ENCODE measurements around the gene KY. TPM values are rescaled to one million over a fixed set of nuclear protein-coding genes. Genes with fewer than 3 reads are reported as not detected.

KY gene
- total and polyA plus RNA-seq, 2 experiments from 2014 or later, result not detected

DNA sequence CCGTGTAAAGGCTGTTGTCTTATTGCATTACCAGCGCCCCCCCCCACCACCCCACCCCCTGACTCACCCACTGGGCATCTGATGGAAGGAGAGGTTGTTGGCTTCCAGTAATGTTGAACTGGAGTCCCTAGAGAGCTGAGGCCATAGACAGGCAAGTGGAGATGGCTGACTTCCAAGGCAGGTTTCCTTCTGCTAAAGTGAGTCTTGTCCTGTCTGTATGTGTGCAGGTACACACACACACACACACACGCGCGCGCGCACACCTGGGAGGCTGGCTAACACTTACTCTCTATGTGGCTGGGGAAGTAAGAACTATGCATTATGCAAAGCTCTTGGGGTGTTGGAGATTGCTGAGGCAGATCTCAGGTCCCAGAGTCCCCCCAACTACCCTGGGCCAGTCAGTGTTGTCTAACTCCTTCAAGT is 1.6 kb upstream of the KY start (continued):
- TF ChIP-seq, protein P1, sequence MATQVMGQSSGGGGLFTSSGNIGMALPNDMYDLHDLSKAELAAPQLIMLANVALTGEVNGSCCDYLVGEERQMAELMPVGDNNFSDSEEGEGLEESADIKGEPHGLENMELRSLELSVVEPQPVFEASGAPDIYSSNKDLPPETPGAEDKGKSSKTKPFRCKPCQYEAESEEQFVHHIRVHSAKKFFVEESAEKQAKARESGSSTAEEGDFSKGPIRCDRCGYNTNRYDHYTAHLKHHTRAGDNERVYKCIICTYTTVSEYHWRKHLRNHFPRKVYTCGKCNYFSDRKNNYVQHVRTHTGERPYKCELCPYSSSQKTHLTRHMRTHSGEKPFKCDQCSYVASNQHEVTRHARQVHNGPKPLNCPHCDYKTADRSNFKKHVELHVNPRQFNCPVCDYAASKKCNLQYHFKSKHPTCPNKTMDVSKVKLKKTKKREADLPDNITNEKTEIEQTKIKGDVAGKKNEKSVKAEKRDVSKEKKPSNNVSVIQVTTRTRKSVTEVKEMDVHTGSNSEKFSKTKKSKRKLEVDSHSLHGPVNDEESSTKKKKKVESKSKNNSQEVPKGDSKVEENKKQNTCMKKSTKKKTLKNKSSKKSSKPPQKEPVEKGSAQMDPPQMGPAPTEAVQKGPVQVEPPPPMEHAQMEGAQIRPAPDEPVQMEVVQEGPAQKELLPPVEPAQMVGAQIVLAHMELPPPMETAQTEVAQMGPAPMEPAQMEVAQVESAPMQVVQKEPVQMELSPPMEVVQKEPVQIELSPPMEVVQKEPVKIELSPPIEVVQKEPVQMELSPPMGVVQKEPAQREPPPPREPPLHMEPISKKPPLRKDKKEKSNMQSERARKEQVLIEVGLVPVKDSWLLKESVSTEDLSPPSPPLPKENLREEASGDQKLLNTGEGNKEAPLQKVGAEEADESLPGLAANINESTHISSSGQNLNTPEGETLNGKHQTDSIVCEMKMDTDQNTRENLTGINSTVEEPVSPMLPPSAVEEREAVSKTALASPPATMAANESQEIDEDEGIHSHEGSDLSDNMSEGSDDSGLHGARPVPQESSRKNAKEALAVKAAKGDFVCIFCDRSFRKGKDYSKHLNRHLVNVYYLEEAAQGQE (IDR thresholded peaks at IDR 0.05; ENCODE audit: unreplicated experiment), result no peak
- no peak for TF ChIP-seq NANOG (IDR thresholded peaks at IDR 0.05; ENCODE audit: borderline replicate concordance)
- no peak for TF ChIP-seq ZNF114 (CRISPR knock-in tag; IDR thresholded peaks at IDR 0.05)
- no peak for TF ChIP-seq JUNB (IDR thresholded peaks at IDR 0.05; ENCODE audit: unreplicated experiment)

DNA sequence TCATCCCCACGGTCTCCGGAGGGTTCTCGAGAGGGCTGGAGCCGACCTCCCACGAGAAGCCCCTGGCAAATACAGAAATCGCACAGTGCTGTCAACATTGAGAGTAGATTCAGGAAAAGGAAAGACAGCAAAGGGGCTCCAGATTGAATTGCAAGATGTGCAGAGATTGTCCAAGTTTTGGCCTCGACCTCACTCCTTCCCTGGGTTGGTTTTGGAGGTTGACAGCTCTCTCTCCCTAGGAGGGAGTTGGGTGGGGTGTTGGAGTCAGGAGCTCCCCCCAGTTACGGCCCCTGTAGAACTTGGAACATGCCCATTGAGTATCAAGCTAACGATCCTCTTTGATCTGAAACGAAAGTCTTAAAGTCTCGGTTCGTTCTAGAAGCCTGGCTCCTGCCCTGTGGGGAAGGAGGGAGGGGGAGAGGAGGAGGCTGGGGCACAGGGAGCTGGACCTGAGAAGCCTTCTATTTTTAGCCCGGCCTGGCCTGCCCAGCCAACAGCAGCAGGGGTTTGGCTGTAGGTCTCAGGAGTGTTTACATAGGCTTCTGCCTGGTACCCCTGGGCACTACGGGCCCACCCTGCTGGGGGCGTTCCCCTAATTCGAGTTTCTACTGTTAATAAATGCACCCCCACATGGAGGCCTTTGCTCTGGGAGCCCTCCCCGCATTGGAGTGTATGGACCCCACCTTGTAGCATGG is 672 bp upstream of the KY start:
- no peaks in the 10 kb centered on the region for H3K36me3 Mint-ChIP-seq (ENCODE audit: low read depth)
- H3K27me3 Mint-ChIP-seq (ENCODE audit: insufficient read depth, low read depth, poor library complexity), result peaks cover 86% of the 10 kb centered on the region

More for the DNA sequence above, 672 bp upstream of the KY start:
- Histone ChIP-seq H3K27me3 (ENCODE audit: insufficient read depth) (peaks cover 99% of the 10 kb centered on the region), H2AFZ (peak overlapping the region; percentile 80; the same call in 1 of the 2 replicates), H3K4me3 (peak overlapping the region; percentile 59), H3K9me2 (ENCODE audit: insufficient read depth) (no peaks in the 10 kb centered on the region), H3F3A (replicated peaks; ENCODE audit: low read depth) (no peaks in the 10 kb centered on the region; the same call in 1 of the 2 replicates), H3K79me2 (replicated peaks; ENCODE audit: insufficient read depth) (no peaks in the 10 kb centered on the region), H3K36me3 (ENCODE audit: insufficient read depth) (no peaks in the 10 kb centered on the region), H3K4me2 (peak overlapping the region; percentile 87), H3K4me1 (ENCODE audit: insufficient read depth) (peaks cover 6% of the 10 kb centered on the region; the same call in 1 of the 2 replicates), H4K20me1 (replicated peaks; ENCODE audit: insufficient read depth) (peaks cover 5% of the 10 kb centered on the region), H3K27ac (ENCODE audit: low read depth) (no peak overlapping the region)
- no peak for TF ChIP-seq JUNB (IDR thresholded peaks at IDR 0.05; ENCODE audit: unreplicated experiment)
- TF ChIP-seq, protein P1 (IDR thresholded peaks at IDR 0.05; ENCODE audit: unreplicated experiment), result no peak
- peak; percentile 27 for ATAC-seq
- no peak for DNase-seq (ENCODE audit: low spot score)
- H3K4me3 Mint-ChIP-seq, result peak overlapping the region; percentile 71
- H3K9me3 Mint-ChIP-seq, result no peaks in the 10 kb centered on the region
- peaks cover 5% of the 10 kb centered on the region; the same call in 1 of the 3 replicates for H3K4me1 Mint-ChIP-seq
- H3K27ac Mint-ChIP-seq, result no peak overlapping the region

Measured in GM23338 (cell line).